ENCODE results near the gene ARID1B. TPM values are rescaled to one million over a fixed set of nuclear protein-coding genes. Genes with fewer than 3 reads are reported as not detected.

The ARID1B gene
- total RNA-seq, 1 experiment from 2014 or later, result 63.9 TPM

DNA sequence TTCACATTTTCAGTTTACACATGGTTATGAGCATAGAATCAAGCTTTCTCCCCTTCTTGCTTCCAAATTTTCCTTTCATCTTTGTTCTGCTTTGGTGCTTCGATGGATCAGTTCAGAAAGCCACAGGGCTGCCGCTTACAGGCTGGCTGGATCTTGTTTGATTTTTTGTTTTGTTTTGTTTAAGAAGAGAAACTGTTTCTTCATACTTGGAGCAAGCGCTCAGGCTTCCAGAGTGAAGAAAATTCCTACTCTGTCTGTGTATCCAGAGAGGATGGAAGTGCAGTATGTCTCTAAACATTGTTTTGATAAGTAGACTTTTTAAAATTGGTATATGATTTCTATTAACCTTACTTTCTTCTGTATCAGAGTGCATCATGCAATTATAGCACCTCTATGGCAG lies 66.9 kb downstream of the ARID1B start:
- H3K27ac Mint-ChIP-seq (ENCODE audit: low read depth, unreplicated experiment), result no peak overlapping the region
- DNase-seq (ENCODE audit: unreplicated experiment), result no peak
- no TSS peak for BruUV-seq (replicated peaks)
- H3K36me3 Mint-ChIP-seq (ENCODE audit: insufficient read depth, unreplicated experiment), result peaks cover 6% of the 10 kb centered on the region
- ChIA-PET CTCF (interaction anchor here (1.4 kb wide), 1 partner anchor 33 kb away, joined by 3 read pairs; no protein-coding TSS in a partner anchor), POLR2A (interaction anchor here (1.0 kb wide), 1 partner anchor 101 kb away, joined by 3 read pairs; no protein-coding TSS in a partner anchor)
- H3K4me1 Mint-ChIP-seq (ENCODE audit: insufficient read depth, unreplicated experiment), result peaks cover 22% of the 10 kb centered on the region
- TF ChIP-seq, protein P1, sequence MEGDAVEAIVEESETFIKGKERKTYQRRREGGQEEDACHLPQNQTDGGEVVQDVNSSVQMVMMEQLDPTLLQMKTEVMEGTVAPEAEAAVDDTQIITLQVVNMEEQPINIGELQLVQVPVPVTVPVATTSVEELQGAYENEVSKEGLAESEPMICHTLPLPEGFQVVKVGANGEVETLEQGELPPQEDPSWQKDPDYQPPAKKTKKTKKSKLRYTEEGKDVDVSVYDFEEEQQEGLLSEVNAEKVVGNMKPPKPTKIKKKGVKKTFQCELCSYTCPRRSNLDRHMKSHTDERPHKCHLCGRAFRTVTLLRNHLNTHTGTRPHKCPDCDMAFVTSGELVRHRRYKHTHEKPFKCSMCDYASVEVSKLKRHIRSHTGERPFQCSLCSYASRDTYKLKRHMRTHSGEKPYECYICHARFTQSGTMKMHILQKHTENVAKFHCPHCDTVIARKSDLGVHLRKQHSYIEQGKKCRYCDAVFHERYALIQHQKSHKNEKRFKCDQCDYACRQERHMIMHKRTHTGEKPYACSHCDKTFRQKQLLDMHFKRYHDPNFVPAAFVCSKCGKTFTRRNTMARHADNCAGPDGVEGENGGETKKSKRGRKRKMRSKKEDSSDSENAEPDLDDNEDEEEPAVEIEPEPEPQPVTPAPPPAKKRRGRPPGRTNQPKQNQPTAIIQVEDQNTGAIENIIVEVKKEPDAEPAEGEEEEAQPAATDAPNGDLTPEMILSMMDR (IDR thresholded peaks at IDR 0.05; ENCODE audit: unreplicated experiment), result no peak
- H3K27me3 Mint-ChIP-seq (ENCODE audit: insufficient read depth, unreplicated experiment), result no peaks in the 10 kb centered on the region
- no peaks in the 10 kb centered on the region for H3K9me3 Mint-ChIP-seq (ENCODE audit: unreplicated experiment)
- no peak overlapping the region for H3K4me3 Mint-ChIP-seq (ENCODE audit: unreplicated experiment)
- intact Hi-C loops (cut with micrococcal nuclease), result no loop called here

DNA sequence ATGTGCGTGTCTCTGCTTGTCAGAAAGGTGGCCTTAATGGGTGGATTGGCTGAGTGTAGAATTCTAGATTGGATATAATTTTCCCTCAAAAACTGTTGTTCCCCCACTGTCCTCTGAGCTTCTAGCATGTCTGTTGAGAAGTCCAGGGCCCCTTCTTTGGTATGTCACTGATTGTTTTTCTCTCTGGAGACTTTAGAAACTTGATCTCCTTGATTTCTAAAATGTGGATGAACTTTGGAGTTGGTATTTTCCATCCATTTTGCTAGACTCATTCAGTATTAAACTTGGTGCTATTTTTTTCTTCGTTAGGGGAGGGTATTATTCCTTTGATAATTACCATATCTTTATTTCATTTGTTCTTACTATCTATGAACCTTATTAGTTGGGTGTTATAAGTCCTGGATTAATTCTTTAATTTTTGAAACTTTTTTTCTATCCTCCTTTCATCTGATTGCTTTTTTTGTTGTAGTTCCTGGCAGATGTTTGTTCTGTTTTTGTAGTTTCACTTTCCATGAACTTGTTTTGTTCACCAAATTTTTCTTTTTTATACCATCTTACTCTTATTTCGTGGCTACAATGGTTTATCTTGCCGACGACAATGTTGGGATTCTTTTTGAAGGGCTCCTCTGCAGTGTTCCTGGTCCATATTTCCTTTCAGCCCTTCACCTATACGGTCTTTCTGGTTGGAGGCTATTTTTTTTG lies 68.4 kb downstream of the ARID1B start:
- BruUV-seq (replicated peaks), result no TSS peak
- DNase-seq (ENCODE audit: unreplicated experiment), result no peak
- H3K36me3 Mint-ChIP-seq (ENCODE audit: insufficient read depth, unreplicated experiment), result peaks cover 6% of the 10 kb centered on the region
- no peaks in the 10 kb centered on the region for H3K9me3 Mint-ChIP-seq (ENCODE audit: unreplicated experiment)
- no peak overlapping the region for H3K27ac Mint-ChIP-seq (ENCODE audit: low read depth, unreplicated experiment)
- no peaks in the 10 kb centered on the region for H3K27me3 Mint-ChIP-seq (ENCODE audit: insufficient read depth, unreplicated experiment)
- CTCF ChIA-PET, result interaction anchor here (0.6 to 1.4 kb wide), 2 partner anchors 32 to 423 kb away, joined by 3 read pairs; no protein-coding TSS in a partner anchor
- POLR2A ChIA-PET, result interaction anchor here (0.6 to 0.7 kb wide), 2 partner anchors 14 to 108 kb away, joined by 3 read pairs; no protein-coding TSS in a partner anchor
- TF ChIP-seq, protein P1 (IDR thresholded peaks at IDR 0.05; ENCODE audit: unreplicated experiment), result no peak
- intact Hi-C loops (cut with micrococcal nuclease), result no loop called here
- H3K4me1 Mint-ChIP-seq (ENCODE audit: insufficient read depth, unreplicated experiment), result peaks cover 22% of the 10 kb centered on the region
- H3K4me3 Mint-ChIP-seq (ENCODE audit: unreplicated experiment), result no peak overlapping the region

DNA sequence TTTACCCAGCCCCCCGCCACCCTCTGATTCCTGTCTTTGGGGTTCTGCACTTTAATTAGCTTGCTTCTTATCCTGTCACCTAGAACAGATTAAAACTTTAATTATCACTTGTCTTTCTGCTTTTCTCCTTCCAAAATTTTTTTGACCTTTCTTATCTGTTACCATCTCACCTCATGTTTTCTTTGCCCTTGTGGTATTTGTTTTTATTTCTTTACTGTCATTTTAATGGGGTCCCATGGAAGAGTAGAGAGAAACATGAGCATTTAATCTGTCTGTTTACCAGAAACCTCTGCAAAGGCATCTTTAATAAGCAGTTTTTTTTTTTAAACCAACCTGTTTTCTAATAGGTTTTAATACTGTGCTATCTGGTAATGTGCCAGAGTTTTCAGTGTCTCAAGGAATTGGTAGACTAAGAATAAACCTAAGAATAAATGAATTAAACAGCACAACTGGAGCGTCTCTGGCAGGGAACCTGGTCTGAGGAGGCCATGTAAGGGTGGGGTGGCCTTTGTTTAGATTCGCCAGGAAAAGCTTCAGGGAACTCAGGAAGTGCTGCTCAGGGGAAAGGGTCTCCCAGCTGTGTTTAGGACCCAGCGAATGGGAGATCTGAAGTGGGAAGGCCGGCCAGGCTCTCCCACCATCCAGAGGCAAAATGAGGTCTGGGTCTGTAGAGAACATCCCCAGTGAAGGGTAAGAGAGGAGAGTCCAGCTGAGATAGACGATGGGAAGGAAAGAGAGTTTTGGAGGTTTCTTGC lies 69.8 kb downstream of the ARID1B start:
- no peak for DNase-seq (ENCODE audit: unreplicated experiment)
- no peak overlapping the region for H3K4me3 Mint-ChIP-seq (ENCODE audit: unreplicated experiment)

DNA sequence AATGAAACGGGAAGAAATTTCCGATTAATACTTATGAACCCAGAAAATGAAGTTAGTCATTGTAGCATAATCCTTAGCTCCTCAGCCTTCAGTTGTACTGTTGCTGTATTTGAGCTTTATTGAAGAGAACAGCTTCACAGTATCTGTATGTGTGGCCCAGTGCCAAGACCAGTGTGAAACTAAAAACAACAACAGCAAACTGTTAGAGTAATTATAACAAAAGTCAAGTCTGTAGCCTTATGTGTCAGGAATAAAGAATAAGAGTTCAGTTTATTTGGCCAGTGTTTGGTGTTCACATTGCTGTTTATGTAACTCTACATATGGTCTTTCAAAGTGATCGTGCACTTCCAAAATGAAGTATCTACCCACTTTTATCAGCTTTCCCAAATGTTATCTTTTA lies 70.9 kb downstream of the ARID1B start:
- Mint-ChIP-seq H3K9me3 (ENCODE audit: unreplicated experiment) (no peaks in the 10 kb centered on the region), H3K4me1 (ENCODE audit: insufficient read depth, unreplicated experiment) (peaks cover 22% of the 10 kb centered on the region), H3K36me3 (ENCODE audit: insufficient read depth, unreplicated experiment) (peaks cover 6% of the 10 kb centered on the region), H3K27me3 (ENCODE audit: insufficient read depth, unreplicated experiment) (no peaks in the 10 kb centered on the region), H3K27ac (ENCODE audit: low read depth, unreplicated experiment) (no peak overlapping the region), H3K4me3 (ENCODE audit: unreplicated experiment) (no peak overlapping the region)
- POLR2A ChIA-PET, result no interaction called here
- intact Hi-C loops (cut with micrococcal nuclease), result no loop called here
- TF ChIP-seq, protein P1 (IDR thresholded peaks at IDR 0.05; ENCODE audit: unreplicated experiment), result no peak
- no peak for DNase-seq (ENCODE audit: unreplicated experiment)
- CTCF ChIA-PET, result no interaction called here
- BruUV-seq (replicated peaks), result no TSS peak

More for the DNA sequence above, 69.8 kb downstream of the ARID1B start:
- H3K9me3 Mint-ChIP-seq (ENCODE audit: unreplicated experiment), result no peaks in the 10 kb centered on the region
- H3K27me3 Mint-ChIP-seq (ENCODE audit: insufficient read depth, unreplicated experiment), result no peaks in the 10 kb centered on the region
- POLR2A ChIA-PET, result interaction anchor here (0.6 kb wide), 1 partner anchor 1062 kb away, joined by 4 read pairs; no protein-coding TSS in a partner anchor
- CTCF ChIA-PET, result no interaction called here
- peaks cover 22% of the 10 kb centered on the region for H3K4me1 Mint-ChIP-seq (ENCODE audit: insufficient read depth, unreplicated experiment)
- TF ChIP-seq, protein P1 (IDR thresholded peaks at IDR 0.05; ENCODE audit: unreplicated experiment), result no peak
- intact Hi-C loops (cut with micrococcal nuclease), result no loop called here
- peaks cover 6% of the 10 kb centered on the region for H3K36me3 Mint-ChIP-seq (ENCODE audit: insufficient read depth, unreplicated experiment)
- BruUV-seq (replicated peaks), result no TSS peak
- no peak overlapping the region for H3K27ac Mint-ChIP-seq (ENCODE audit: low read depth, unreplicated experiment)

Measured in MCF 10A (cell line).